MM.1S (cell line): ENCODE results near the gene RECQL.

Experiments
- CTCF ChIP-seq: fragments of 300-600 bp; sonication (generic); IDR thresholded peaks from 2 replicates; pipeline ENCODE4 v1.5.1; 2016; ENCODE audit warnings: antibody characterized with exemption, low read length, mixed read lengths
- EZH2 ChIP-seq: fragments of 300-600 bp; sonication (generic); optimal IDR thresholded peaks from 2 replicates; pipeline ENCODE3; 2017; ENCODE audit warnings: low read depth, mild to moderate bottlenecking, antibody characterized with exemption, low read length, mixed read lengths
- EZH2phosphoT487 ChIP-seq: fragments of 300-600 bp; sonication (generic); IDR thresholded peaks from 2 replicates; pipeline ENCODE4 v1.6.1; 2018; ENCODE audit warnings: antibody characterized with exemption, low read length

GRCh38 chr12:21499765-21500164 is 1.7 kb downstream of the RECQL start:
- TF ChIP-seq CTCF, result no peak
- no peak for TF ChIP-seq EZH2
- no peak for TF ChIP-seq EZH2phosphoT487
